VCaP (cell line): ENCODE measurements around the gene IRX4.

ENCODE experiments used
- H3K27ac ChIP-seq: fragments of 450-650 bp; 2 replicates; pipeline ENCODE4 v1.5.1; 2017
- CTCF ChIP-seq: fragments of 450-650 bp; conservative IDR thresholded peaks from 2 replicates; pipeline ENCODE4 v1.5.1; 2017; ENCODE audit warnings: mild to moderate bottlenecking, moderate library complexity

IRX4 gene

GRCh38 chr5:1918488-1919208 lies 35.9 kb upstream of the IRX4 start:
- no peak for TF ChIP-seq CTCF
- no peak overlapping the region for H3K27ac ChIP-seq

GRCh38 chr5:1917830-1918487 lies 35.2 kb upstream of the IRX4 start:
- peak overlapping the region; percentile 21; the same call in 1 of the 2 replicates for H3K27ac ChIP-seq
- no peak for TF ChIP-seq CTCF

- no peak for TF ChIP-seq CTCF
- H3K27ac ChIP-seq = no peak overlapping the region
These were observed 33.6 kb upstream of the IRX4 start for GRCh38 chr5:1916041-1917001.

GRCh38 chr5:1915316-1915715 lies 32.6 kb upstream of the IRX4 start:
- no peak for TF ChIP-seq CTCF
- no peak overlapping the region for H3K27ac ChIP-seq

- no peak for TF ChIP-seq CTCF
- no peak overlapping the region for H3K27ac ChIP-seq
These were observed 31.7 kb upstream of the IRX4 start for GRCh38 chr5:1914471-1914870.

GRCh38 chr5:1913578-1913977 lies 30.9 kb upstream of the IRX4 start:
- TF ChIP-seq CTCF = no peak
- no peak overlapping the region for H3K27ac ChIP-seq
